ENCODE measurements around the gene RPTOR.

RPTOR gene

GRCh38 chr17:80511222-80512180, 33.1 kb upstream of the RPTOR start:
- DNase-seq (ENCODE audit: extremely low read depth in 1 of 2, low read depth in 1 of 2) = no peak

- DNase-seq (ENCODE audit: extremely low read depth in 1 of 2, low read depth in 1 of 2) = no peak
Observed at GRCh38 chr17:80512233-80512632, 32.4 kb upstream of the RPTOR start.

- DNase-seq (ENCODE audit: extremely low read depth in 1 of 2, low read depth in 1 of 2) = no peak
Observed at GRCh38 chr17:80513201-80513600, 31.4 kb upstream of the RPTOR start.

- DNase-seq (ENCODE audit: extremely low read depth in 1 of 2, low read depth in 1 of 2) = no peak
Observed at GRCh38 chr17:80513892-80514291, 30.7 kb upstream of the RPTOR start.

GRCh38 chr17:80516171-80516932, 28.3 kb upstream of the RPTOR start:
- no peak for DNase-seq (ENCODE audit: extremely low read depth in 1 of 2, low read depth in 1 of 2)

GRCh38 chr17:80517641-80518040, 27.0 kb upstream of the RPTOR start:
- DNase-seq (ENCODE audit: extremely low read depth in 1 of 2, low read depth in 1 of 2) = no peak

GRCh38 chr17:80518392-80518791, 26.2 kb upstream of the RPTOR start:
- DNase-seq (ENCODE audit: extremely low read depth in 1 of 2, low read depth in 1 of 2) = no peak

GRCh38 chr17:80519091-80519781, 25.4 kb upstream of the RPTOR start:
- DNase-seq (ENCODE audit: extremely low read depth in 1 of 2, low read depth in 1 of 2) = no peak

GRCh38 chr17:80520810-80521455, 23.7 kb upstream of the RPTOR start:
- DNase-seq (ENCODE audit: extremely low read depth in 1 of 2, low read depth in 1 of 2) = no peak

- DNase-seq (ENCODE audit: extremely low read depth in 1 of 2, low read depth in 1 of 2) = no peak
Observed at GRCh38 chr17:80523054-80523744, 21.4 kb upstream of the RPTOR start.

GRCh38 chr17:80523956-80524712, 20.5 kb upstream of the RPTOR start:
- DNase-seq (ENCODE audit: extremely low read depth in 1 of 2, low read depth in 1 of 2) = no peak

- no peak for DNase-seq (ENCODE audit: extremely low read depth in 1 of 2, low read depth in 1 of 2)
Observed at GRCh38 chr17:80526116-80526910, 18.3 kb upstream of the RPTOR start.

GRCh38 chr17:80527016-80527645, 17.5 kb upstream of the RPTOR start:
- DNase-seq (ENCODE audit: extremely low read depth in 1 of 2, low read depth in 1 of 2) = no peak

GRCh38 chr17:80528536-80528935, 16.1 kb upstream of the RPTOR start:
- DNase-seq (ENCODE audit: extremely low read depth in 1 of 2, low read depth in 1 of 2) = no peak

- DNase-seq (ENCODE audit: extremely low read depth in 1 of 2, low read depth in 1 of 2) = no peak
Observed at GRCh38 chr17:80529104-80529903, 15.3 kb upstream of the RPTOR start.

GRCh38 chr17:80529904-80530292, 14.7 kb upstream of the RPTOR start:
- no peak for DNase-seq (ENCODE audit: extremely low read depth in 1 of 2, low read depth in 1 of 2)

GRCh38 chr17:80531400-80531799, 13.2 kb upstream of the RPTOR start:
- DNase-seq (ENCODE audit: extremely low read depth in 1 of 2, low read depth in 1 of 2) = no peak

Data from activated CD8-positive, alpha-beta memory T cell treated with anti-CD3 and anti-CD28 coated beads for 1 hour (primary cell).